GM04503 (cell line): ENCODE data around the gene OR9K2.
"Not testable (repeated sequence)": the region's sequence is repeated elsewhere in the genome, so short reads cannot be mapped to it uniquely, and the experiment has no call there.

Experiments used
- DNase-seq: peaks from one replicate; pipeline ENCODE4 v3.0.0-alpha.2; 2012; ENCODE audit warnings: low read depth

The OR9K2 gene, protein sequence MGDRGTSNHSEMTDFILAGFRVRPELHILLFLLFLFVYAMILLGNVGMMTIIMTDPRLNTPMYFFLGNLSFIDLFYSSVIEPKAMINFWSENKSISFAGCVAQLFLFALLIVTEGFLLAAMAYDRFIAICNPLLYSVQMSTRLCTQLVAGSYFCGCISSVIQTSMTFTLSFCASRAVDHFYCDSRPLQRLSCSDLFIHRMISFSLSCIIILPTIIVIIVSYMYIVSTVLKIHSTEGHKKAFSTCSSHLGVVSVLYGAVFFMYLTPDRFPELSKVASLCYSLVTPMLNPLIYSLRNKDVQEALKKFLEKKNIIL

DNA sequence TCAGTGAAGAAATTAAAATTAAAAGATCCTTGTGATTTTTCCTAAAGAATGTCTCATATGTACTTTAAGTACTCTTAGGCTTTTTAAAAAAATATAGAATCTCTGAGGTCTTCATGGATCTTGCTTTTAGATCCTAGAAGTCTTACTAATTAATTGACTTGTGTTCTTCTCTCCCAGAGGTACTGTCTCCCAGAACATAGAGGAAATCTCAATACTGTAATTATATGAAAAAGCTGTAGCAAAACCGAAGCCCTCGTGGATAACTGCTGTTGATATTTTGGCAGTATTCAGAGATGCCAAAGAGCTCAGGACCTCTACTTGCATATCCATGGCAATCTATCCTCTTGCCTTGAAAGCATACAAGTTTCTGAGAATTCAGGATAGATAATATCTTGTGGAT lies at the start of gene OR9K2:
OR9K2 (plus strand) TSS at position 301 of the 400 bp plus-strand sequence. CDS start 3,429 bp downstream, outside the sequence.
- no peak for DNase-seq

DNA sequence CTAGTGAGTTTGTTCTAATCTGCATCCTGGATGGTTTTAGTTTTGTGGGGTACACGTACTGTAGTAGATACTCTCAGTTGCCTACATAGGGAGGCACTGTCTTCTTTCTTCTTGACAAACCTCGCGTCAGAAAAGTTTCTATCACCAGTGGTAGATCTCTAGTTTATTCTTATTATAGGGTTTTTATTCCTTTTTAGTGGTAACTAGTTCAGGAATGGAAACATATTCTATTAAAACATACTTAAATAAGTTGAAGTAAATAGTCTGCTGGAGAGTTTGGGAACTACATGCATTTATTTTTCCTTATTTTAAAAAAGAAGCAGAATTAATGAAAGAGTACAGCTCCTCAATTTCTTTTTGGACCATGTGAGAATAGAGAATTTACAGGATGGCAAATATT lies 33.6 kb upstream of the OR9K2 start:
- no peak for DNase-seq

DNA sequence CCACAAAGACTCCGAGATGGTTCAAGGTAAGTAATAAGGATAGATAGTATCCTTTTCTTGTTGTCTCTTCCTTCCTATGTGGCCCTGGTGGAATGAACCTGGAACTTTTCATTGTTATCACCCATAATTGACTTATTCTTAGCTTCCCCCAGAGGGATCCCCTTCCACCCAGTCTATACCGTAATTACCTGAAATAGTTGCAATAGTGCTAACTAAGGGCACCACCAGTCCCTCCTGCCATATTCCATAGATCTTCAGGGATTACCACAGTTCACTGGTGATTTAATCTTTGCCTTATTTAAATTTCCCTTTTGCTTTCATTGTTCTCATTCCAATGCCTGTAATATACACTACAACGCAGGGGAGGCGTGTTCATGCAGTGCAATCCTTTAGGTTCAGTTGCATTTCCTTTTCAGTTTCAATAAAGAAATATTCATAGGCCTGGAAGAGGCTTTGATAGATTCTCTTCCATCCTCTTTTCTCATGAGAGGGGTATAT lies 13.8 kb upstream of the OR9K2 start:
- DNase-seq, result no peak

DNA sequence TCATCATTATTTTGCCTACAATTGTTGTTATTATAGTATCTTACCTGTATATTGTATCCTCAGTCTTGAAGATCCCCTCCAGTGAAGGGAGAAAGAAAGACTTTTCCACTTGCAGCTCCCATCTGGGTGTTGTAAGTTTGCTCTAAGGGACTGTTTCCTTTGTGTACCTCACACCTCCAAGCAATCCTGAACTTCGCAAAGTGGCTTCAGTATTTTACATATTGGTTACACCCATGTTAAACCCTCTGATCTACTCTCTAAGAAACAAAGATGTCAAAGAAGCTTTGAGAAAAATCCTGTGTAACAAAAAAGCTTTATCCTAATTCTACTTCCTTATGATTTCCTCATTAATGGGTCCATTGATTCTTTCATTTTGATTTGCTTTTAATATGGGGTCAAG lies 10.1 kb upstream of the OR9K2 start:
- no peak for DNase-seq

DNA sequence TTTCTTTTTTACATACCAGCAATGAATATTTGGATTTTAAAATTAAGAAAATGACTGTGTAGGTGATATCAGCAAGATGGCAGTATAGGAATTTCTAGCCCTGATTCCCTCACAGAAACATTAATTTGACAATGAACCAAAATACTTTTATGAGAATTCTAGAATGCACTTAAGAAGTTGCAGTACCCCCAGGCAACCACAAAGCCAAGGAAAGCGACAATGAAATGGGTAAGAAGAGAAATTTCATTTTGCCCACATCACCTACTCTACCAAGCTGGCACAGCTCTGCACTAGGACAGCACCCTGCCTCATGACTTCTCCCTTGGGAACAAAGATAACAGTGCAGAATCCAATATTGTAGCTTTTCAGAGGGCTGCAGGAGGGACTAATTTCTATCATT lies 6.6 kb downstream of the OR9K2 start:
- DNase-seq, result no peak

DNA sequence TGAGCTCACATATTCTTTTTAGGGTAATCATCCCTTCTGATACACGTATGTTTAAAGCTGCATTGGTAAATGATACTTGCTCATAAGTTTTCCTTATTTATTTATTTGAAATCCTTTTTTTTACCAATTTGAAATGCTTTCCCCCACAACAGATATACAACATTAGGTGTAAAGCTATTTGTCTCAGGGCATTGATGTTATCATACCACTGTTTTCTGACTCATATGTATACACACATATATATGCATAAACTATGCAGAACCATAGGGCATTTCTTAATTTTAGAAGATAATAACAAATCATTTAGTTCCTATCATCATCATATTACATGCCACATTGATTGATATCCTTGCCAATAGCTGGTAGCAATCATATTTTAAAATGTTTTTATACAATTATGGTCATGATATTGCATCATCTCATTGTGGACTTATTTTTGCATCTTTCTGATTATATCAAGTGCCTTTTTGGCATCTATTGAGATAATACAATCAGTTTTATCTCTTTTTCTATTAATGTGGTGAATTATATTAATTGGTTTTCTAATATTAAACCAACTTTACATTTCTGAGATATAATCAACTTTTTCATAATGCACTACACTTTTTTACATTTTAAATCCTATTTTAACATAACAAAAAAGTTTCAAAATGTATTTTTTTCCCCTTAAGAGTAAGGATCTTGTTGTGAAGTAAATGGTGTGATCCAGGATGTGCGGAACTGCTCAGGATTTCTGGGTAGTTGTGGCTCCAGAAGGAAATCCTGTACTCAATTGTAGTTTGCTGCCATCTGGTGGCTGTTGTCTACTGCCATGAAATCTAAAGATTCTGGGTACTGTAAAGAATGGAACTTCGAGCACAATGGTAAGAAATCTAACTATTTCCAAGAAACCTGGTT lies 16.7 kb downstream of the OR9K2 start:
- peak; percentile 3 for DNase-seq

DNA sequence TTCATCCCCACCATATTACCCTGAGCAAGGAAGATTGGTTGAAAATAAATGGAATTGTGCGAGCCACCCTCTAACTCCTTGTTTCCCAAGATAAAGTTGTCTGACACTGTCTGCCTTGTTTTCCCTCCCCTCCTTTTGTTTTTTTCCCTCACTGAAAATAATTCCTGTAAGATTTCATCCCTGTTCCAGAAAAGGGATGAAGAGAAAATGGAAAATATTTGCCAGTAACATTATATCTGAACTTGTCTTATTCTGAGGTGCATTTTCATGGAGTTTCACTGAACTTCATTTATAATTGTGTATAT lies 17.3 kb downstream of the OR9K2 start:
- DNase-seq, result no peak

DNA sequence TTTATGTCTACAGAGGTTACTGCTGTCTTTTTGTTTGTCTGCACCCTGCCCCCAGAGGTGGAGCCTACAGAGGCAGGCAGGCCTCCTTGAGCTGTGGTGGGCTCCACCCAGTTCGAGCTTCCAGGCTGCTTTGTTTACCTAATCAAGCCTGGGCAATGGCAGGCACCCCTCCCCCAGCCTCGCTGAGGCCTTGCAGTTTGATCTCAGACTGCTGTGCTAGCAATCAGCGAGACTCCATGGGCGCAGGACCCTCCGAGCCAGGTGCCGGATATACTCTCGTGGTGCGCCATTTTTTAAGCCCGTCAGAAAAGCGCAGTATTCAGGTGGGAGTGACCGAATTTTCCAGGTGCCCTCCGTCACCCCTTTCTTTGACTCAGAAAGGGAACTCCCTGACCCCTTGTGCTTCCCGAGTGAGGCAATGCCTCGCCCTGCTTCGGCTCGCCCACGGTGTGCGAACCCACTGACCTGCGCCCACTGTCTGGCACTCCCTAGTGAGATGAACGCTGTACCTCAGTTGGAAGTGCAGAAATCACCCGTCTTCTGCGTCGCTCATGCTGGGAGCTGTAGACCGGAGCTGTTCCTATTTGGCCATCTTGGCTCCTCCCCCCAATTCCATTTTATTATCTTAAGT lies 40.9 kb downstream of the OR9K2 start:
- DNase-seq, result not testable (repeated sequence)

DNA sequence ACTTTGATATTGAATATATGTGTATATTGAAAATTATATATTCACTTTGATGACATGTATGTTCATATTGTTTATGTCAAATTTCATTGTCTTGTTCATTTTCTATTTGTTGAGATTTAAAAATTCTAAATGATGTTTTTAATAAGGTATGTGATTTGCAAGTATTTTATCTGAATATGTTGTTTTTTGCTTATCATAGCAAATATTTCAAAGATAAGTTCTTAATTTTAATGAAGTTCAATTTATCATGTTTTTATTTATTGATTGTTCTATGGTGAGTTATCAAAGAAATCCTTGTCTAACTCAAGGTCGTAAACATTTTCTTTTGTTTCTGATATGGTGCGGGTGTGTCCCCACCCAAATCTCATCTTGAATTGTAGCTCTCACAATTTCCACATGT lies 45.2 kb downstream of the OR9K2 start:
- DNase-seq, result no peak

DNA sequence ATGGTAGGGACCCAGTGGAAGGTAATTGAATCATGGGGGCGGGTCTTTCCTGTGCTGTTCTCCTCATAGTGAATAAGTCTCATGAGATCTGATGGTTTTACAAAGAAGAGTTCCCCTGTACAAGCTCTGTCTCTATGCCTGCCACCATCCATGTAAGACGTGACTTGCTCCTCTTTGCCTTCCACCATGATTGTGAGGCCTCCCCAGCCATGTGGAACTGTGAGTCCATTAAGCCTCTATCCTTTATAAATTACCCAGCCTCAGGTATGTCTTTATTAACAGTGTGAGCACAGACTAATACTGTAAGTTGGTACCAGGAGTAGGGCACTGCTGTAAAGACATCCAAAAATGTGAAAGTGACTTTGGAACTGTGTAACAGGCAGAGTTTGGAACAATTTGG lies 45.6 kb downstream of the OR9K2 start:
- DNase-seq, result not testable (repeated sequence)

DNA sequence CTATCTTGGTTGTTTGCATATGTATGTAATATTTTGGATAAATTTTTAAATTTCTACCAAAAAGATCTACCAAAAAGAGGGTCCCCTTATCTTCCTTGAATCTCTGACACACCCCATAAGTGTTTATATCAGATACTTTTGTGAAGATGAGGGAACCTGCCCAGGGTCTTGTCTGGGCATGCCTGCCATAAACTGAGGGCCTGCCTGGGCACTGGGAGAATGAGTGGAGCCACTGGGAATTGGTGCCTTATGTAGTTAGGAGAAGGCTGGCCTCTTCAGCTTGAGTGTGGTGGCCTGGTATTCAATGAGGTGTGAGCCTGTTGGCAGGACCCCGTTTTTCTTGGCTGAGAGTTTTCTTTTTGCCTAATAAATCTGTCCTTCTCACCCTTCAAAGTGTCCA lies 46.5 kb downstream of the OR9K2 start:
- no peak for DNase-seq

DNA sequence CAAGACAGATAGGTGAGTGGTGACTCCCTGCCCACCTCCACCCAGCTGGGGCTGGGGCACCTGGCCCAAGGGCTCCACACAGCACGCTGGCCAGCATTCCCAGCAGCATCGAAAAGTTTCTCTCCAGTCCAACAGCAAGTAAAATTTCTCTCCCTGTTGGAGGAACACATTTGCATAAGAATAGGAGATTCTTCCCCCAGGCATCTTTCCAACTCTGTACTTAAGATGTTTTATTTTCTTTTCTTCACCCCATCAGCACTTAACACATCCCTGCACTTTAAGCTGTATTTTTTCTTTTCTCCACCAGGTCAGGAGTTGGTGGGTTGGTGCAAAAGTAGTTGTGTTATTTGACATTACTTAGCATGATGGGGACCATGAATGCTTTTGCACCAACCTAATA lies 47.2 kb downstream of the OR9K2 start:
- DNase-seq, result no peak
